HG03095 (cell line): ENCODE results near the gene PKD1L1.

Source experiments
- ATAC-seq: cut with Tn5 transposase; IDR thresholded peaks from one replicate; pipeline ENCODE4 v1.9.1; 2021; ENCODE audit warnings: moderate library complexity; ENCODE audit not compliant: unreplicated experiment

PKD1L1 gene

DNA sequence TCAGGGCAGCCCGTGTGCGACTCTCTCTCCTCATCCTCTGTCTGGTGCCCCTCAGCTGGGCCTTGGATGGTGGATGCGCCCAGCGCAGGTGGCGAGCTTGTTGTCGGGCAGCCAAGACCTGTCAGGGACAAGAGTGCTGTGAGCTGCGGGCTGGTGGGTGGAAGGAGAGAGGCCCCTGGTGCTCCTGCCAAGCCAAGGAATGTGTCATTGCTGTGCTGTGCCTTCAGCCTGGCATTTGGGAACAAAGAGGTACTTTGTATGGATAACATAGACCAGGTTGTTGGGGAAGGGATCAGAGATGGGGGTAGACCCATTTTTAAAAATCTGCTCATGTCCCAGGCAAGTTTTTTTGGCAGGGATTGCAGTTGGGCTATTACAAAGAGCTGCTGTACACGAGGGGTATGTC, 120.9 kb downstream of the PKD1L1 start:
- ATAC-seq, result no peak

- no peak for ATAC-seq
Observed at GRCh38 chr7:47826754-47827153, 121.5 kb downstream of the PKD1L1 start.

- ATAC-seq, result no peak
Observed at GRCh38 chr7:47819607-47819920, 128.7 kb downstream of the PKD1L1 start.

DNA sequence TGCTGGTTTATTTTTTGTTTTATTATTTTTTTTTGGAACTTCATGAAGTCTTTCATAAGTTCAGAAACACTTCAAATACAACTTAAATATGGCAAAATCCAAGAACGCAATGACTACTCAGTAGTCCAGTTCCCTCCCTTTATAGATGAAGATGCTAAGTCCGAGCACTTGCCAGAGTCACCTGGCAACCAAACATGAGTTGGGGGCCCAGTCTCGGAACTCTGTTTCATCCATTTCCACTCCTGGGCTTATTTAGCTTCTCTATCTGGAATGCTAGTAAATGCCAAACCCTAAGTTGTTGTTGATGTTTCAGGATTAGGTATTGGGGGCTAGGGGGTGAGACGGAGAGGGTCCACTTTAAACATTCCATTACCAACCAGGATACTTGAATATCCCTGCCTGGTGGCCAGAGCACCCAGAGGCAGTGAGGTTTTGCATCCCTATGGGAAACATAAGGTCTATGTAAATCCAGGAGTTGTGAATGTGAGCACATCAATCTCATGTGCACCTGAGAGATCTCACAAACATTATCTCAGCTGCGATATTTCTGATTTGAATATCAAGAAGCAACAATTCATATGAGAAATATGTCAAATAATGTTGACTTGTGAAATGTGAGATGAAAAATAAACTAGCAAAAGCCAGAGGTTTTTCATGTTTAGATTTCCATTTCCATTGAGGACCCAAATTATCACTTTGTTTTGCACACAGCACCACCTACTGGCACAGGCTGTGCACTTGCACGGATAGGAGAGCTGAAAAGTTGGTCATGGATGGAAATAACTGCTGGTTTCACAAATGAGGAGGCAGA, 129.3 kb downstream of the PKD1L1 start:
- ATAC-seq, result no peak

DNA sequence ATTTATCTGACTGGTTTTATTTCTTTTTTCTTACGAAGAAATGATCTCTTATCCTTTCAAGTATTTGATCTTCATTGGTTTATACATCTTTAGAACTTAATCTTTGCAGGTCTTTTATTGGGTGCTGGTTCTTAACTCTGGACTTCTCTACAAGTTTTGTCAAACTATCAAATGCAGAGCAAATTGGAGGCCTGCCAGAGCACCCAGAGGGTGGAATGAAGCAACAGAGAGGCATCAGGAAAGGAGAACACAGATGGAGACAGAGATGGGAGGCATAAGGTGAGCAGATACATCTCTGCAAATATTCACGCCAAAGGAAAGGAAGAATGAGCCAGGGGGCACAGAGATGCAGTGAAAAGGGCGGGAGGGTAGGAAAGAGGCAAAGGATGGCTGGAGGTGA, 130.3 kb downstream of the PKD1L1 start:
- no peak for ATAC-seq

GRCh38 chr7:47816647-47817046, 131.6 kb downstream of the PKD1L1 start:
- ATAC-seq, result no peak

GRCh38 chr7:47815867-47816266, 132.4 kb downstream of the PKD1L1 start:
- ATAC-seq, result no peak

GRCh38 chr7:47814905-47815613, 133.2 kb downstream of the PKD1L1 start:
- ATAC-seq, result no peak

GRCh38 chr7:47813620-47814260, 134.5 kb downstream of the PKD1L1 start:
- ATAC-seq, result no peak

- no peak for ATAC-seq
Observed at GRCh38 chr7:47812429-47813136, 135.7 kb downstream of the PKD1L1 start.

- ATAC-seq, result no peak
Observed at GRCh38 chr7:47811632-47812380, 136.5 kb downstream of the PKD1L1 start.

GRCh38 chr7:47809387-47809786, 138.9 kb downstream of the PKD1L1 start:
- ATAC-seq, result no peak

DNA sequence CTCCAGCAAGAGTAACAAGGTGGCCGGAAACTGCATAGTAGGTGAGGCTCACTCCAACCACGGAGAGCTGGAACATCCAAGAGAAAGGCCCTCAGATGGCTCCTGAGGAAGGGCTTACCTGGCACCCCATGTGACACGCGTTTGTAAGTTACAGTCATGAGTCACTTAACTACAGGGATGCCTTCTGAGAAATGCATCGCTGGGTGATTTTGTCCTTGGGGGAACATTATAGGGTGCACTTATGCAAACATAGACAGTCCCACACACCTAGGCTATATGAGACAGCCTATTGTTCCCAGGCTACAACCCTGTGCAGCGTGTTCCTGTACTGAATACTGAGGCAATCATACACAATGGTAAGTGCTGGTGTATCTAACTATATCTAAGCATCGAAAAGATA, 139.9 kb downstream of the PKD1L1 start:
- no peak for ATAC-seq

DNA sequence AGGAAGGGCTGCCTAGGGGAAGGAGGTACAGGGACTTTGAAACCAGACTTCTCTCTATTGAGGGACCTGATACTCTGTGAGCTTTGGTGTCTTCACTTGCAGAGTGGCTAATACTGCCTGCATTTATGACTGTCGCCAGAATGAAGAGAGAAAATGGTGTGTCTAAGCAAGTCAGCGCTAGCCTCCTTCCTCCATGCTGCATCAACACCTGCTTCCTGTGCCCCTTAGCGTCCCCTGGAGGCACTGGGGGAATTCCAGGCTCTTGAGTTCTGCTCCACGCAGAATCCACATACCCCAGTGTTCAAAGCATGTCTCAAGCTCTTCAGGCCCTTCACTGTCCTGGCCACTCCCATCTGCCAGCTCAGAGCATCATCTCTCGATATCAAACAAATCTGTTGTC, 140.5 kb downstream of the PKD1L1 start:
- no peak for ATAC-seq

DNA sequence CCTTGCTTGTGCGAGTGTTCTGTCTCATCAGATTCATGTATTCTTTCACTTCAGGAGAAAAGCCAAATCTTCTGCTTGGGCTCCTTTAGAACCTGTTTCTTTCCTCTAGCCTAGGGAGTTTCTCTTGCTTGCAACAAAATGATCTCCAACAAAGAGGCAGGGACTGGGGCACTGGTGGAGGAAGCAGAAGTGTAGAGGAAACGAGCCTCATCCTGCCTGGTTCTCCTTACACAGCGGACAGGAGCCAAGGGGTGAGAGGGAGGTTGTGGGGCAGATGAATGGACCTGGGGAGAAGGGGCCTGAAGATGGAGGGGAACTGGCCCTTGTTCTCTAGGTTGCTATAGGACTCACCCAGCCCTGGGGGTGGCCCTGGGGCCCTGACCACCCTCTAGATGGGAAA, 141.1 kb downstream of the PKD1L1 start:
- no peak for ATAC-seq

- no peak for ATAC-seq
Observed at GRCh38 chr7:47806701-47807103, 141.6 kb downstream of the PKD1L1 start.

- no peak for ATAC-seq
Observed at GRCh38 chr7:47804767-47805545, 143.3 kb downstream of the PKD1L1 start.

- ATAC-seq, result no peak
Observed at GRCh38 chr7:47803846-47804245, 144.4 kb downstream of the PKD1L1 start.

DNA sequence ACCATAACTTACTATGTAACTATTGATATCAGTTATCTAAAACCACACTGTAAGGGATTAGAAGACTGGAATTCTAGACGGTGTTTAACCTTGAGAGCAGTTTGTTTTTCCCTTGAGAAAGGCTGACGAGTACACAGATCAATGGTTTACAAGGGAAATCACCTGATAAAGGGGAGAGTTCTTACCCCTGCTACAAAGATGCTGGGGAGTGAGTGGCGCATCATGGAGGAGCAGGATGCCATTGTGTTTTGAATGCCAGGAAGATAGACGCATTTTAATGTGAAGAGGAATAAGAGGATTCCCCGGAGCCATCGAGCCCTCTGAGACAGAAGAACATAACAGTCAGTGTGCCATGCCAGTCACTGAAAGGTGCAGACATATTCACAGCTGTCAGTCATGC, 145.2 kb downstream of the PKD1L1 start:
- ATAC-seq, result no peak

DNA sequence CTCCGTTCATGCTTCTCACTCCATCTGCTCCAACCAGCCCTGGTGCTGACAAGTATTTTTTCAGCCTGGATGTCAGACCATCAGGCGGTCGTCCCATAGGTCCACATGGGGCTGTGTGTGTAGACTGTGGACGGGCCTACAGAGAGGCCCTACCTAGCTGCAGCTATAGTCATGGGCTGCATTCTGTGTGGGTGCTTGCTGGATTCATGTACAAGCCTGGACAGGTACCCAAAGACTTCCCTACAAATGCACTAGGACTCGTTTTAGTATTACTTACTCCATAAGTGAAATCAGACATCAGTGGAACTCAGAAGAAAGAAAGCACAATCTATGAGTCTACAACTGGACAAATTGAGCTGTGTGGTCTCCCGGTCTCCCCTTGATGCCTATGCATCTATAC, 146.8 kb downstream of the PKD1L1 start:
- ATAC-seq, result no peak
